NT2/D1 (cell line): ENCODE results near the gene MOB3B.

ENCODE experiments used
- DNase-seq: peaks from one replicate; pipeline ENCODE4 v3.0.0-alpha.2; 2011; ENCODE audit warnings: low read depth, low spot score
- H3K27me3 ChIP-seq: 2 replicates; pipeline ENCODE4 v1.6.0; 2011; ENCODE audit warnings: mild to moderate bottlenecking; ENCODE audit not compliant: insufficient read length, insufficient read depth
- H3K36me3 ChIP-seq: 2 replicates; pipeline ENCODE4 v1.6.1; 2011; ENCODE audit warnings: mild to moderate bottlenecking, low read length, mixed read lengths; ENCODE audit not compliant: insufficient read depth, insufficient read length
- H3K4me1 ChIP-seq: 2 replicates; pipeline ENCODE4 v1.5.1; 2011; ENCODE audit not compliant: insufficient read depth, insufficient read length
- H3K4me3 ChIP-seq: 2 replicates; pipeline ENCODE4 v1.5.1; 2011; ENCODE audit warnings: low read depth; ENCODE audit not compliant: insufficient read length
- H3K9ac ChIP-seq: 2 replicates; pipeline ENCODE4 v1.6.0; 2011; ENCODE audit warnings: low read depth; ENCODE audit not compliant: insufficient read length
- H3K9me3 ChIP-seq: 2 replicates; pipeline ENCODE4 v1.5.1; 2011; ENCODE audit warnings: mild to moderate bottlenecking, low read length; ENCODE audit not compliant: insufficient read depth
- SUZ12 ChIP-seq: IDR thresholded peaks from 2 replicates; pipeline ENCODE4 v1.6.1; 2011; ENCODE audit not compliant: insufficient read length, insufficient read depth; ENCODE audit errors: extremely low read depth
- YY1 ChIP-seq: IDR thresholded peaks from 2 replicates; pipeline ENCODE4 v1.6.1; 2011; ENCODE audit not compliant: insufficient read length, insufficient read depth
- ZNF274 ChIP-seq: IDR thresholded peaks from 2 replicates; pipeline ENCODE4 v1.6.1; 2011; ENCODE audit warnings: mild to moderate bottlenecking, low read depth, low read length

Gene MOB3B

DNA sequence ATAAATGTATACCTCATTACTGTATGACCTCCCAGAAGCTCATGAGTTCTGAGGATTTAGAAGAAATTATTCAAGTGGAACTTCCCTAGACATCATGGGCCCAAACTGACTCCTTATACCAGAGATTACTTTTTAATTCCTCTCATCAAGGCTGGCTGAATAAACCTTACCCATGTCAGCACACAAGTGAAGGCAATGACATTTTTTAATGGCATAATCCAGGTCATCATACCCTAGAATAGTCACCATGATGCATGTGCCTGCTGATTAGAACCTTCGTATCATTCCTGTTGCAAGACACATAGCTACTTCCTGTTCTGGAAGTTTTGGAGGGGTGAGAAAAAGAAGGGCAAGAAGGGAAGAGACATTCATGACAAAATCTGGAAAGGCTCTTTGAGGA lies 55.3 kb downstream of the MOB3B start:
- TF ChIP-seq ZNF274 (no peak), YY1 (no peak)
- Histone ChIP-seq H3K36me3 (no peaks in the 10 kb centered on the region), H3K4me3 (no peak overlapping the region), H3K27me3 (no peaks in the 10 kb centered on the region), H3K9me3 (peaks cover 13% of the 10 kb centered on the region), H3K4me1 (peaks cover 4% of the 10 kb centered on the region), H3K9ac (no peak overlapping the region)
- no peak for DNase-seq

DNA sequence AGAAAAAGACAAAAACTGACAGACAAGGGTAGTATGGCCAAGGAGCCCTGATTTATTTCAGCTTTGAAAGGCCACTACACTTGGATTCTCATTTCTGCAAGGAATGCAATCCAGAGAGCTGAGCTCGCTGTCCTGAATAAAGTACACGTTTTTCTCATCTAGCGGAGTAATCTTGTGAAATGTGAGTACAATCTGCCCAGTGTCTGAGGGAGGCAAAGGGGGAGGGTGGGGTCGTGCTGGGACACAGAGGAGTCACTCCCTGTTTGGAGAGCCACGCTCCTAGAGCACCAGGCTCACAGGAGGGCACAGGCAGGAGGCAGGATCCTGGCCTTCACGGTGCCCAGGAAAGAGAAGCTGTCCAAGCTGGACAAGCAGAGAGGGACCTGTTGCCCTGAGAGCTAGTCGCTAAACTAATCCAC lies 56.5 kb downstream of the MOB3B start:
- DNase-seq = no peak
- no peak overlapping the region for H3K9ac ChIP-seq
- H3K9me3 ChIP-seq = peaks cover under 1% of the 10 kb centered on the region; the same call in 1 of the 2 replicates

GRCh38 chr9:27472195-27472594 lies 57.4 kb downstream of the MOB3B start:
- no peaks in the 10 kb centered on the region for H3K36me3 ChIP-seq
- peaks cover 4% of the 10 kb centered on the region for H3K4me1 ChIP-seq
- no peaks in the 10 kb centered on the region for H3K9me3 ChIP-seq
- no peak overlapping the region for H3K9ac ChIP-seq
- TF ChIP-seq ZNF274 = no peak
- TF ChIP-seq YY1 = no peak
- TF ChIP-seq SUZ12 = no peak
- no peaks in the 10 kb centered on the region for H3K27me3 ChIP-seq
- H3K4me3 ChIP-seq = no peak overlapping the region
- DNase-seq = no peak

More for the DNA sequence above, 56.5 kb downstream of the MOB3B start:
- no peaks in the 10 kb centered on the region for H3K27me3 ChIP-seq
- TF ChIP-seq YY1 = no peak
- TF ChIP-seq SUZ12 = no peak
- no peak for TF ChIP-seq ZNF274
- no peak overlapping the region for H3K4me3 ChIP-seq
- no peaks in the 10 kb centered on the region for H3K36me3 ChIP-seq
- H3K4me1 ChIP-seq = peaks cover 4% of the 10 kb centered on the region

DNA sequence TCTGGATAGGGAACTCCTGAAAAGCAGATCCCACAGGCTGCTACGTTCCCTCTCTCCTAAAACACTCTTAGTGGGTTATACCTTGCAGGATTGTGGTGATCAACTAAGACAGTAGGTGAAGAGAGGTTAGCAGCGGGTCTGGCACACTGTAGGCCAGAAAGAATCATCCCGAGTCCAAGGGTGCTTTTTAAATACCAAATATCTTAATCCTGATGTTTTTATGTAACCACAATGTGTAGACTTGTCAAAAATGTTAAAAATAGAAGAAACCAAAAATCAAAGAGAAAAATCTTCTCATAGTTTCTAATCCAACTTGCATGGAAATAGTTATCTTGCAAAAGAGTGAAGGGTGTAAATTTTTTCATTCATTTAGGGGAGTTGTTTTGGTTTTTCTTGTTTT lies 57.8 kb downstream of the MOB3B start:
- Histone ChIP-seq H3K4me3 (no peak overlapping the region), H3K27me3 (no peaks in the 10 kb centered on the region), H3K4me1 (peaks cover 4% of the 10 kb centered on the region), H3K9ac (no peak overlapping the region), H3K36me3 (no peaks in the 10 kb centered on the region), H3K9me3 (no peaks in the 10 kb centered on the region)
- DNase-seq = no peak
- TF ChIP-seq ZNF274 (no peak), SUZ12 (no peak), YY1 (no peak)

GRCh38 chr9:27471366-27471765 lies 58.2 kb downstream of the MOB3B start:
- Histone ChIP-seq H3K27me3 (no peaks in the 10 kb centered on the region), H3K4me3 (no peak overlapping the region), H3K9me3 (no peaks in the 10 kb centered on the region), H3K36me3 (no peaks in the 10 kb centered on the region), H3K4me1 (peaks cover 4% of the 10 kb centered on the region), H3K9ac (no peak overlapping the region)
- no peak for DNase-seq
- TF ChIP-seq YY1 (no peak), ZNF274 (no peak)

DNA sequence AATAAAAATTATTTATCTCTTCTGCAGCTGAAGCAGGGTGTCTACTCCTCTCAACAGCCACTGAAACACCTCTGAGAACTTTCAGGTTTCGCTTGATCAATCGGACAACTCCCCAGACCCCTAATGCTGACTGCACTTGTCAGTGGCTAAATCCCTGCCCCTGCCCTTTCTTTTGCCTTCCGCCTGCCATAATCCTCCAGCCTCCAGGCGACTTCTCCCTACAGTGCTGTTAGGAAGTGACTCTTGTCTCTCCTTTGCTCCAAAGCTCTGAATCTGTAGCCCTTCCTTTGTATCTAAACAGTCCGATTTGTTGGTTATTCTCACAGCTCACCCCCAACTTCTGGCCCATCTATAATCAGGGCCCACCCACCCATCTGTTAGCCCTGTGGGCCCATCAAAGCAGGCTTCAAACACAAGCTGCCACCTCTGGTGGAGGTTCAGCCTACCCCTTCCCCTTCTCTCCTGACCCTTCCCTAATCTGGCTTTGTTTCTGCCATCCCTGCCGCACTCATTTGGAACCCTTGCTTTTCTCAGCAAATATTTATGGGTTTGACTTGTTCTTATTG lies 59.2 kb downstream of the MOB3B start:
- H3K9me3 ChIP-seq = no peaks in the 10 kb centered on the region
- no peak for TF ChIP-seq ZNF274
- no peak for TF ChIP-seq SUZ12
- no peak for TF ChIP-seq YY1
- H3K9ac ChIP-seq = no peak overlapping the region
- H3K4me1 ChIP-seq = peaks cover 4% of the 10 kb centered on the region
- no peaks in the 10 kb centered on the region for H3K36me3 ChIP-seq
- no peak overlapping the region for H3K4me3 ChIP-seq
- no peaks in the 10 kb centered on the region for H3K27me3 ChIP-seq
- DNase-seq = no peak

DNA sequence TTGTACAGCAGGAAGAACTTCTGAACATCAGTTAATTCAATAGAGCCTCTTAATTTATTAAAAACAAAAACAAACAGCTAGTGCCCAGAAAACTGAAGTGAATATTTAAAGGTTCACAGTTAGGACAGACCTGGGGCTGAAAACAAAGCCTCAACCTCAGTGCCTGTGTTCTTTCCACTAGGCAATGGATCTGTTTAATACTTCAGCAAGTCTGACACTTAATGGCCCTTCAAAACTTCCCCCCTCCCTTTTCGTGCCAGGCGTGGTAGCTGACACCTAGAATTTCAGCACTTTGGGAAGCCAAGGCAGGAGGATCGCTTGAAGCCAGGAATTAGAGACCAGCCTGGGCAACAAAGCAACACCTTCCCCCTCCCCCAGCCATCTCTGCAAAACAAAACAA lies 60.1 kb downstream of the MOB3B start:
- H3K4me1 ChIP-seq = peaks cover 4% of the 10 kb centered on the region
- H3K9ac ChIP-seq = no peak overlapping the region
- TF ChIP-seq SUZ12 = no peak
- TF ChIP-seq YY1 = no peak
- TF ChIP-seq ZNF274 = no peak
- H3K27me3 ChIP-seq = no peaks in the 10 kb centered on the region
- no peak overlapping the region for H3K4me3 ChIP-seq
- H3K36me3 ChIP-seq = no peaks in the 10 kb centered on the region
- no peak for DNase-seq
- H3K9me3 ChIP-seq = no peaks in the 10 kb centered on the region

DNA sequence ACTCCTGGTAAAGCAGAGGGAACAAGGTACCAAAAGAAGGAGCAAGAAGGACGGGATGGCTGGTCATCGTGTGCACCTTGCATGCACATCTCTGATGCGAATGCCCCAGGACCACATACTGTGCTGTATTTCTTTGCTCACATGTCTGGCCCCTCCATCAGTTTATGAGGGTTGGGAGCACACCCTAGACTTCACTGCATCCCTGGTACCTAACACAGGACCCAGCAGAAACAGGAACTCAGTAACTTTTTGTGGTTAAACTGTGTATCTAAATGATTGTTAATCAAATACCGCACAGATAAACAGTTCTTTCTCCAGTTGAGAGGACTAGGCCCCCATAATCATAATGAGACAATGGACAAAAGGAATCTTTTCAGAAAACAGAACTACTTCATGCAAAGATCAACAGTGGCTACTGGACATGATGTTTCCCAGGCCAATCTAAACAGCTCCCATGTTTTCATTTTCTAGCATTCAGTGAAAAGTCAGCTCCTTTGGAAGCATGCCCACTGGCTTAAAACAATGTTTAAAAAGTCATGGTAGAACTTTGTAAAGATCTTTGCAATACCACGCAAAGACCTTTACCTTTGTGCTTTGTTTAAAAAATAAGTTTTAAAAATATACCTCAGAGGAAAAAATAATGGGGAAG lies 61.0 kb downstream of the MOB3B start:
- no peak overlapping the region for H3K9ac ChIP-seq
- H3K4me3 ChIP-seq = no peak overlapping the region
- no peaks in the 10 kb centered on the region for H3K9me3 ChIP-seq
- DNase-seq = no peak
- TF ChIP-seq SUZ12 (no peak), ZNF274 (no peak), YY1 (no peak)
- no peaks in the 10 kb centered on the region for H3K36me3 ChIP-seq
- peaks cover 4% of the 10 kb centered on the region for H3K4me1 ChIP-seq
- H3K27me3 ChIP-seq = no peaks in the 10 kb centered on the region
